ENCODE measurements around the gene OPRM1.
A peak's percentile ranks its signal among the peaks of the same experiment; 100 is the strongest.
"Not testable (repeated sequence)": the region's sequence is repeated elsewhere in the genome, so short reads cannot be mapped to it uniquely, and the experiment has no call there.

The OPRM1 gene

DNA sequence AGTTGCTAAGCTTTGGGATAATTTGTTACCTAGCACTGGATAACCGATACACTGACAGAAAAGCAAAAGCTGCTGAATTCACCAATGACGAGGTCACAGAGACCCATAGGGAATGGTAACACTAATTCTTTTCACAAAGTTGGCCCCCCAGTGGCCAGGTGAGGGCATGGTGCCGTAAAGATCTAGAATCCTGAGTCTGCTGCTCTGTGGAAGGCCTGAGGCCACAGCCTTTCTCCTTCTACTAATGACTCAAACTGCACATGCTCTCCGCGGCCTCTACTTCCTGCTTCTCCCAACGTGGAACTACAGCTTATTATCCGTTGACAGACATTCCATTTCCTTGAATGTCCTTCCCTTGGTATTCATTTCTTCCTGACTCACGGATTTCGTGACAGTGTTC lies 127.1 kb downstream of the OPRM1 start:
- peak overlapping the region; percentile 74 to 91 (median 86); a peak in 21 of 22 replicates for H3K27ac ChIP-seq
- peaks cover 0 to 9% (median 0%) of the 10 kb centered on the region in 11 experiments; a peak in 2 of 22 replicates for H4K20me1 ChIP-seq
- peak overlapping the region; percentile 65 to 91 (median 81) for H3K4me2 ChIP-seq
- H3K36me3 ChIP-seq = peaks cover 0 to 86% (median 39%) of the 10 kb centered on the region in 11 experiments; a peak in 17 of 22 replicates
- peaks cover 82 to 100% (median 99%) of the 10 kb centered on the region in 10 experiments for H3K4me1 ChIP-seq
- no peak for TF ChIP-seq Cebpa-rat (IDR thresholded peaks at IDR 0.05)
- H3K27me3 ChIP-seq = no peaks in the 10 kb centered on the region
- H3K4me3 ChIP-seq = peak overlapping the region in 4 of 10 experiments; percentile 5 to 46 (median 27); a peak in 5 of 20 replicates
- peak overlapping the region; percentile 64 to 78 (median 72); a peak in 12 of 22 replicates for H3K9ac ChIP-seq
- peaks cover 0 to 62% (median 42%) of the 10 kb centered on the region in 11 experiments; a peak in 19 of 22 replicates for H3K9me3 ChIP-seq (replicated peaks in 1 of 11)

DNA sequence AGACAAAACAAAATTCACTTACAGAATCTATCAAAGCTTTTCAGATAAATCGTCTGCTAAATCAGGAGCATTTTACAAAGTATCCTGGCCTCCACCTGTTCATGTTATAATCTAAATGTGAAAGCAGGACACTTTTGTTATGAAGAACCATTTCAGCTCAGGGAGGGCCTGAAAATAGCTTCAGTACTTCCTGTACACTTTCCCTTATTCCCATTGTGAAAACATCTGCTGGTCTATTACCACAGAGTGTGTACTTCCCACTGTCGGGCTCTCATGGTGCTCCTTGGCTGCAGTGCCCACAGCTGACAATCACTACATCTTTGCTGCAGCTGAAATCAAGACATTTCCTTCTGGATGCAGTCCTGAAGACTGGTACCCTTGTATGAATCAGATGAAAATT lies 128.1 kb downstream of the OPRM1 start:
- Histone ChIP-seq H3K27ac (peak overlapping the region; percentile 74 to 91 (median 86)), H3K9me3 (replicated peaks in 1 of 11) (peaks cover under 1 to 66% (median 39%) of the 10 kb centered on the region in 11 experiments; a peak in 20 of 22 replicates), H3K36me3 (peaks cover 0 to 88% (median 49%) of the 10 kb centered on the region in 11 experiments; a peak in 20 of 22 replicates), H3K27me3 (no peaks in the 10 kb centered on the region), H3K4me2 (peak overlapping the region; percentile 65 to 91 (median 81)), H4K20me1 (peaks cover 0 to 9% (median 0%) of the 10 kb centered on the region in 11 experiments; a peak in 4 of 22 replicates), H3K4me1 (peaks cover 74 to 100% (median 93%) of the 10 kb centered on the region in 10 experiments), H3K4me3 (peak overlapping the region in 5 of 10 experiments; percentile 5 to 46 (median 13); a peak in 7 of 20 replicates), H3K9ac (peak overlapping the region; percentile 64 to 78 (median 72); a peak in 20 of 22 replicates)
- peak in 3 of 11 experiments; percentile 9 to 32 (median 28); a peak in 4 of 22 replicates for TF ChIP-seq Cebpa-rat (IDR thresholded peaks at IDR 0.05)

DNA sequence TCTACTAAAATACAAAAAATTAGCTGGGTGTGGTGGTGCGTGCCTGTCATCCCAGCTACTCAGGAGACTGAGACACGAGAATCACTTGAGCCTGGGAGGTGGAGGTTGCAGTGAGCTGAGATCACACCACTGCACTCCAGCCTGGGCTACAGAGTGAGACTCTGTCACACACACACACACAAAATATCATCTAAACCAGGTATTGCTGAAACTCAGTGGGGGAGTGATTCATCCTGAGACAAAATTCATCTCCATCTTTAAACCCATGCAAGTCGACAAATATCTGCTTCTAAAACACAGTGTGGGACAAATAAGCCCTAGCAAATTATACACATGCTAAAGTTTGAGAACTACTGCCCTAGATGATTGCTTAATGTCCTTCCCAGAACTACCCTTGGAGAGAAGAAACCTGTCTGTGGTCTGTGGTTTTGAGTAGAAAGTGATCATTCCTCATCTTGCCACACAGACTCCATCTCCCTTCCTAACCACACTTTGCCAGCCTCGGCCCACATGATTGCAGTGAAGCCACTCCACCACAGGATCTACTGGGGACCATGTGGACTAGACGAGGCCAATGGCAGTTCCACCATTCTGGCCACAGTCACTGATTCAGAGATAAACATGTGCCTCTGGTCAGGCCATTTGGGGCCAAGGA lies 130.3 kb downstream of the OPRM1 start:
- peaks cover 52 to 89% (median 73%) of the 10 kb centered on the region in 10 experiments for H3K4me1 ChIP-seq
- H3K9me3 ChIP-seq (replicated peaks in 1 of 11) = peaks cover 20 to 71% (median 52%) of the 10 kb centered on the region in 11 experiments
- H3K27ac ChIP-seq = peak overlapping the region; percentile 24 to 91 (median 80); a peak in 20 of 22 replicates
- no peaks in the 10 kb centered on the region for H3K27me3 ChIP-seq
- peak in 9 of 11 experiments; percentile 27 to 74 (median 69); a peak in 15 of 22 replicates for TF ChIP-seq Cebpa-rat (IDR thresholded peaks at IDR 0.05)
- peak overlapping the region; percentile 40 to 91 (median 81) for H3K4me2 ChIP-seq
- H3K36me3 ChIP-seq = peaks cover 0 to 92% (median 61%) of the 10 kb centered on the region in 11 experiments; a peak in 20 of 22 replicates
- peak overlapping the region in 6 of 11 experiments; percentile 14 to 53 (median 32); a peak in 8 of 22 replicates for H3K9ac ChIP-seq
- peaks cover 0 to 10% (median 0%) of the 10 kb centered on the region in 11 experiments; a peak in 5 of 22 replicates for H4K20me1 ChIP-seq
- 0 out of 20 replicates have a peak overlapping the region, but pooled peaks of 2 of the 10 experiments have one; percentile 6 to 7 for H3K4me3 ChIP-seq

DNA sequence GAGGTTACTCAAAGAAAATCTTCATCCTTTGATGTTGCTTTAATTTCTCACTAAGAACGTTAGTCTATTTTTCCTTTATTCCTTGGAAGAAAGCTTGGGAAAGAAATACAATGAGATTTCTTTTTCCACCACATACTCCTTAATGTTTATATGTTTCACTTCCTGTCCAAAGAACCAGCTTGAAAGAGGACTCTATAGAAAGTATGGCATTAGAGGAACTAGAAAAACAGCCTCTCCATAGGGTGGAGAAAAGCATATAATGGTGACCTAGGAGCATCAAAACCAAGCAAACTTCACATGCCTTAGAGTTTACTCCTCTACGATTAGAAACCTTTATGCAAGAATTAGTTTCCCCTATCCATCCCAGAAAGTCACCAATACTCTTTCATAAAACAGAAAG lies 131.1 kb downstream of the OPRM1 start:
- Histone ChIP-seq H3K27ac (peak overlapping the region; percentile 24 to 91 (median 80); a peak in 20 of 22 replicates), H3K9ac (peak overlapping the region in 4 of 11 experiments; percentile 14 to 45 (median 34); a peak in 6 of 22 replicates), H3K27me3 (no peaks in the 10 kb centered on the region), H3K4me1 (peaks cover 45 to 81% (median 66%) of the 10 kb centered on the region in 10 experiments), H3K4me3 (no peak overlapping the region), H3K9me3 (replicated peaks in 1 of 11) (peaks cover 20 to 78% (median 56%) of the 10 kb centered on the region in 11 experiments), H3K36me3 (peaks cover 0 to 88% (median 56%) of the 10 kb centered on the region in 11 experiments; a peak in 20 of 22 replicates), H4K20me1 (peaks cover 0 to 10% (median 0%) of the 10 kb centered on the region in 11 experiments; a peak in 5 of 22 replicates), H3K4me2 (peak overlapping the region; percentile 40 to 91 (median 81); a peak in 19 of 22 replicates)
- TF ChIP-seq Cebpa-rat (IDR thresholded peaks at IDR 0.05) = no peak

DNA sequence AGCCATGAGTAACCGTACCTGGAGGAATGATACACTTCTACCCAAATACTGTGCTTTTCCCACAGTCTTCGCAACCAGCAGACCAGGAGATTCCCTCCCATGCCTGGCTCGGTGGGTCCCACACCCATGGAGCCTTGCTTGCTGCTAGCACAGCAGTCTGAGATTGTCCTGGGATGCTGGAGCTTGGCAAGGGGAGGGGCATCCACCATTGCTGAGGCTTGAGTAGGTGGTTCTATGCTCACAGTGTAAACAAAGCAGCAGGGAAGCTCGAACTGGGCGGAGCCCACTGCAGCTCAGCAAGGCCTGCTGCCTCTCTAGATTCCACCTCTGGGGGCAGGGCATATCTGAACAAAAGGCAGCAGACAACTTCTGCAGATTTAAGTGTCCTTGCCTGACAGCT lies 133.4 kb downstream of the OPRM1 start:
- Histone ChIP-seq H3K4me2 (peak overlapping the region in 5 of 11 experiments; percentile 6 to 20 (median 19); a peak in 5 of 22 replicates), H3K9me3 (replicated peaks in 1 of 11) (peaks cover 33 to 79% (median 55%) of the 10 kb centered on the region in 11 experiments), H3K36me3 (peaks cover 0 to 73% (median 41%) of the 10 kb centered on the region in 11 experiments; a peak in 18 of 22 replicates), H3K4me1 (peaks cover 22 to 58% (median 43%) of the 10 kb centered on the region in 10 experiments), H3K4me3 (peak overlapping the region in 2 of 10 experiments; percentile 3 to 17; a peak in 1 of 20 replicates)
- H4K20me1 ChIP-seq, H3K9ac ChIP-seq, H3K27ac ChIP-seq, H3K27me3 ChIP-seq: not testable (repeated sequence)

DNA sequence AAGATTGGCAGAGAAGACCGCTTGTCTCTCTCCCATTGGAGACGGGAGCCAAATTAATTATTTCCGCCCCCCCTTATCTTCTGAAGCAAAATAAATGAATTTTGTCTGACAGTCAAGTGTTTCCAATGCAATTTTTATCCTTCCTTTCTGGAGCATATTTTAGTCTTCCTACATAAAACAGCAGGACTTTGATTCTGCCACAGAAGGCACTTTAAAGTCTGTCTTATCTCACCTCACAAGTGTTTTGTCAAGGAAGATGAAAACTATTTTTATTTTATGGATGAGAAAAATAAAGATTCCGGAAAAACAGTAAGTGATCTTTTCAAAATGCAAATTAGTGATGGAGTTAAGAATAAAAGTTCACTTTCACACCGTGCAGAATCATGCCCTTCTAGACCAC lies 140.4 kb downstream of the OPRM1 start:
- Histone ChIP-seq H3K4me1 (peaks cover 0 to 24% (median 5%) of the 10 kb centered on the region in 10 experiments; a peak in 10 of 20 replicates), H4K20me1 (peaks cover 0 to 6% (median 0%) of the 10 kb centered on the region in 11 experiments; a peak in 4 of 22 replicates), H3K27me3 (no peaks in the 10 kb centered on the region), H3K27ac (peak overlapping the region in 4 of 11 experiments; percentile 12 to 46 (median 35); a peak in 3 of 22 replicates), H3K9me3 (replicated peaks in 1 of 11) (peaks cover 14 to 40% (median 28%) of the 10 kb centered on the region in 11 experiments; a peak in 20 of 22 replicates), H3K4me2 (peak overlapping the region in 2 of 11 experiments; percentile 58 to 63; a peak in 3 of 22 replicates), H3K36me3 (peaks cover 0 to 61% (median 25%) of the 10 kb centered on the region in 11 experiments; a peak in 17 of 22 replicates), H3K4me3 (no peak overlapping the region), H3K9ac (no peak overlapping the region)
- no peak for TF ChIP-seq Cebpa-rat (IDR thresholded peaks at IDR 0.05)

DNA sequence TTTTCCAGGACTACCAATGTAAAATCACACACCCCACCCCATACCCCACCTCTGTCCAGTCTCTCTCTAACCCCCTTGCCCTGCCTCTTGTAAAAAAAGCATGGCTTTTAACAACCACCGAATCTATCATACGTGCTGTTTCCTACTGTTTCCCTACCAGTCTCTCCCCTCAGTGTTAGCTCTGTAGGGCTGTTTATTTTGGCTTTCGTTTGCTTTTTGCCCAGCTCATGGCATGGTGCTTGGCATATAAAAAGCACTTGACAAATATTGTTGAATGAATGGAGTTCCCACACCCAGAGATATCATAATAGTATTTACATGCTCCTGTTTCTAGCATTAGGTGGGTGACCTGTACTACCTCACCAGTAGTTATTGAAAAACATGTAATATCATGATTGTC lies 148.2 kb downstream of the OPRM1 start:
- Histone ChIP-seq H3K4me1 (peaks cover 0 to 10% (median 0%) of the 10 kb centered on the region in 10 experiments; a peak in 1 of 20 replicates), H3K9ac (no peak overlapping the region), H3K9me3 (replicated peaks in 1 of 11) (peaks cover 0 to 28% (median 15%) of the 10 kb centered on the region in 11 experiments; a peak in 16 of 22 replicates), H3K4me3 (no peak overlapping the region), H4K20me1 (peaks cover 0 to 15% (median 0%) of the 10 kb centered on the region in 11 experiments; a peak in 5 of 22 replicates), H3K4me2 (no peak overlapping the region), H3K27ac (no peak overlapping the region), H3K27me3 (no peaks in the 10 kb centered on the region), H3K36me3 (peaks cover 0 to 98% (median 77%) of the 10 kb centered on the region in 11 experiments; a peak in 17 of 22 replicates)
- TF ChIP-seq Cebpa-rat (IDR thresholded peaks at IDR 0.05) = no peak

DNA sequence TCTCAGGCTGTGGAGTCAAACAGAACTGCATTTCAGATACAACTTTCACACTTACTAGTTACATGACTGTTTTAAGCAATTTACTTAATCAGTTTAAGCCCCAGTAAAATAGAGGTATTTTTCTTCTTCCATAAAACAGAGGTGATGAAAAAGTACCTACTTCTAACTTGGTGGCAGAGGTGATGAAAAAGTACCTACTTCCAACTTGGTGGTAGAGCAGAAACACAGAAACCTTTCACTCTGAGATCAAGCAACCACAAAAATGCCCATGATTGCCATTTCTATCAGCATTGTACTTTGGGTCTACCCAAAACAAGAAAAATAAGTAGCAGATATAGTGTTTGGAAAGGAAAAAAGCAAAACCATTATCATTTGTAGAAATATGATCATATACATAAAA lies 148.7 kb downstream of the OPRM1 start:
- no peak overlapping the region for H3K4me2 ChIP-seq
- no peak overlapping the region for H3K27ac ChIP-seq
- no peak overlapping the region for H3K4me3 ChIP-seq
- peaks cover 0 to 16% (median 0%) of the 10 kb centered on the region in 11 experiments; a peak in 6 of 22 replicates for H4K20me1 ChIP-seq
- H3K27me3 ChIP-seq = no peaks in the 10 kb centered on the region
- H3K9me3 ChIP-seq (replicated peaks in 1 of 11) = peaks cover 0 to 31% (median 13%) of the 10 kb centered on the region in 11 experiments; a peak in 16 of 22 replicates
- H3K36me3 ChIP-seq = peaks cover 0 to 98% (median 75%) of the 10 kb centered on the region in 11 experiments; a peak in 17 of 22 replicates
- H3K4me1 ChIP-seq = peaks cover 0 to 10% (median 0%) of the 10 kb centered on the region in 10 experiments; a peak in 1 of 20 replicates
- no peak for TF ChIP-seq Cebpa-rat (IDR thresholded peaks at IDR 0.05)
- H3K9ac ChIP-seq = no peak overlapping the region
